Spleen (tissue), 11 donors: Measurements from ENCODE around the gene TBXAS1. TPM values are rescaled to one million over a fixed set of nuclear protein-coding genes. Genes with fewer than 3 reads are reported as not detected.

Experiments used
- DNase-seq: peaks from one replicate; pipeline ENCODE4 v3.0.0-alpha.2; 2020
- H3K27ac ChIP-seq, 8 donors: fragments of 200-600 bp; sonication (generic) in 7 of 8; 1 replicate in 4 of 8; 2 replicates in 4 of 8; pipeline versions ENCODE4 v1.5.0 to v1.8.0; 2016 to 2021; ENCODE audit warnings: inconsistent platforms in 4 of 8, mild to moderate bottlenecking in 4 of 8, moderate library complexity in 1 of 8
- H3K27me3 ChIP-seq, 7 donors: fragments of 200-600 bp; sonication (generic) in 6 of 7; replicated peaks in 1 of 7; 1 replicate in 4 of 7; 2 replicates in 3 of 7; pipeline versions ENCODE4 v1.5.0 to v1.8.0; 2016 to 2021; ENCODE audit warnings: inconsistent platforms in 3 of 7, mild to moderate bottlenecking in 1 of 7
- H3K36me3 ChIP-seq, 6 donors: fragments of 200-600 bp; sonication (generic) in 5 of 6; 1 replicate in 4 of 6; 2 replicates in 2 of 6; pipeline versions ENCODE4 v1.5.0 to v1.8.0; 2016 to 2021; ENCODE audit warnings: inconsistent platforms in 2 of 6
- H3K4me1 ChIP-seq, 6 donors: fragments of 200-600 bp; sonication (generic) in 5 of 6; 1 replicate in 3 of 6; 2 replicates in 3 of 6; pipeline versions ENCODE4 v1.5.0 to v1.8.0; 2016 to 2021; ENCODE audit warnings: inconsistent platforms in 3 of 6
- H3K4me3 ChIP-seq, 8 donors: fragments of 200-600 bp; sonication (generic) in 7 of 8; 1 replicate in 4 of 8; 2 replicates in 4 of 8; pipeline versions ENCODE4 v1.5.0 to v1.8.0; 2016 to 2021; ENCODE audit warnings: inconsistent platforms in 4 of 8, mild to moderate bottlenecking in 4 of 8, moderate library complexity in 2 of 8
- H3K9me3 ChIP-seq, 8 donors: fragments of 200-600 bp; sonication (generic) in 7 of 8; 1 replicate in 4 of 8; 2 replicates in 4 of 8; pipeline versions ENCODE4 v1.5.0 to v1.8.0; 2016 to 2021; ENCODE audit warnings: inconsistent platforms in 4 of 8
- CTCF ChIP-seq, 11 experiments: fragments of 200-600 bp in 7 of 11; fragments of 450-650 bp in 4 of 11; sonication (generic) in 4 of 11; IDR thresholded peaks in 8 of 11; conservative IDR thresholded peaks in 3 of 11; 1 replicate in 7 of 11; 2 replicates in 4 of 11; pipeline versions ENCODE4 v1.4.0 to v1.8.0; 2016 to 2021; ENCODE audit warnings: antibody characterized with exemption in 11 of 11, inconsistent platforms in 4 of 11, mild to moderate bottlenecking in 1 of 11
- POLR2A ChIP-seq, 3 donors: fragments of 450-650 bp; IDR thresholded peaks; one replicate each; pipeline ENCODE4 v1.5.1; 2017; ENCODE audit warnings: antibody characterized with exemption in 3 of 3, mild to moderate bottlenecking in 1 of 3
- POLR2AphosphoS5 ChIP-seq, 3 donors: sonication (generic); formaldehyde crosslinking; IDR thresholded peaks; one replicate each; pipeline ENCODE4 v1.5.1; 2017; ENCODE audit warnings: antibody characterized with exemption in 3 of 3
- WGBS, 5 donors: extraction: QIAGEN DNeasy Blood & Tissue Kit in 3 of 5; methylation state at CpG; one replicate each; pipeline versions ENCODE4 v1.1.5 to v1.1.7; 2013 to 2018; 5-methylcytosine and 5-hydroxymethylcytosine counted together
- intact Hi-C: fragments of 100-400 bp; cut with DNase I; formaldehyde crosslinking; loops from one replicate; pipeline ENCODE4 v1.15.0; 2023; ENCODE audit warnings: low total_unique reads
- polyA plus RNA-seq, 3 donors: library from polyadenylated mRNA; stranded (reverse); fragments of 200-250 nt; gene quantifications; one replicate each; pipeline ENCODE4 v1.2.1, GENCODE V29; 2013
- total RNA-seq, 7 donors: library from RNA; depleted of rRNA in 3 of 7; stranded (reverse); fragments of >200 nt in 3 of 7; fragmentation: NEBNext Ultra II Directional in 4 of 7; extraction: Animal tissue kit (Norgen Biotek cat#: 25700) in 4 of 7; gene quantifications; one replicate each; pipeline versions ENCODE4 v1.1.0 to v1.2.1, GENCODE V29; 2016 to 2021
- donor health status: healthy with polysubstance abuse.
- donor health status: DM: no; HTN: no; CAD: no; lungs with moderate emphysema.
- donor health status: DM: no; HTN: no; CAD: no.
- donor health status: Bipolar disorder and iron deficiency.
- donor health status: healthy.
- donor health status: DM: no; HTN: no; CAD: no.
- donor health status: DM: yes; HTN: yes; CAD: no.

TBXAS1 gene
- total and polyA plus RNA-seq, 10 donors: 19.8 to 287 (median 147) TPM

DNA sequence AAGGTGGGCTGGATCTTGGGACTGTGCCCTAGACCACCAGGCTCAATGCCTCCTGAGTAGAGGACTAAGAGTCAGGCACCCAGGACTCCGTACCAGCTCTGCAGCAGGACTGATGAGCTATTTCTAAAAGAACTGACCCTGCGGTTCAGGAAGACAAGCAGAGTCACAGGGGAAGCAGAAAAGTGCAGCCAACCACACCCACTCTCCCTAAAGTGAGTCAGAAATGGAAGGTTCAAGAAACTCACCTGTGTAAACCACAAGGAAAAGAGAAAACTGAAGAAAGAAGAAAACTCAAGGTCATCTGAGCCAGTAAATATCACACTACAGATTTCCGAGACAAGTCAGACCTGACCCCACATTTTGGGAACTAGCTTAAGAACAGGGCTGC lies 231.2 kb downstream of the TBXAS1 start:
- Histone ChIP-seq H3K27me3 (no peaks in the 10 kb centered on the region), H3K36me3 (peaks cover 0 to 28% (median 10%) of the 10 kb centered on the region in 6 donors), H3K9me3 (no peaks in the 10 kb centered on the region), H3K27ac (peak overlapping the region in 6 of 8 donors; percentile 38 to 98 (median 94)), H3K4me3 (peak overlapping the region in 1 of 8 donors; percentile 88), H3K4me1 (peaks cover 27 to 79% (median 40%) of the 10 kb centered on the region in 6 donors)
- intact Hi-C loops: no loop called here
- TF ChIP-seq CTCF (IDR thresholded peaks at IDR 0.05 in 8 of 11, conservative IDR thresholded peaks at IDR 0.05 in 3 of 11) (no peak), POLR2A (IDR thresholded peaks at IDR 0.05) (no peak), POLR2AphosphoS5 (IDR thresholded peaks at IDR 0.05) (no peak)
- DNase-seq: no peak
- 72 to 93% (median 82%) methylated on average over 3 of the region's 3 CpGs for WGBS, 5 donors

DNA sequence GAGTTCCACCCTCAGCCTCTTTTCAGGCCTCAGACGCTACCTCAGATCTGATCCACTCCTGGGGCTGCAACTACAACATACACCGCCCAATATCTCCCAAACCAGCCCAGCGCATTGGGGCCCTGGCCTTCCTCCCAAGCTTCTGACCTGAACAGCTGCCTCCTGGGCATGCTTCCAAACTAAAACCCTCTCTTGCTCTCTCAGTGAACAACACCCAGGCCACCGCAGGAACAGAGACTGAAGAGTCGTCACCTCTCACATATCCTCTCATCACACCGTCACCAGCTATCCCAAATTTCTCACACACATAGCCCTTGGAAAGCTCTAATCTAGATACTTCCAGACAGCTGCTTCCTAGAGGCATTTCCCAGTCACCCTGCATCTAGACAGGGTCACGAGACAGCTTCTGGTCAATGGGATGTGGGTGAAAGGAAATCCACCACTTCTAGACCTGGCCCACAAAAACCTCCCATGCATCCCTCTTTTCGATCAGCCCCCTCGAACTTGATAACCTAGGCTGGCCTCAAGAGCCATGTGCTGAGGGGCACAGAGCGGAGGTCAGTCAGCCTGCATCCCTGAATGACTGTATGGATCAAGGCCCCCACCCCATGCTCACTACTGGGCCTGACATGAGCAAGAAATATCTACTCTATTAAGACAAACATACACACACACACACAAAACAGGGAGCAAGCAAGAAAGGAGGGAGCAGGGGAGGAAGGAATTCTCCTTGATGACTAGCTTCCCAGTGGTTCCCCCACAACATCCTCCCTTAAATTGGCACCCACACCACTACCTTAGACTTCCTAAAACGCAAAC lies 231.9 kb downstream of the TBXAS1 start:
- TF ChIP-seq POLR2A (IDR thresholded peaks at IDR 0.05) (no peak), POLR2AphosphoS5 (IDR thresholded peaks at IDR 0.05) (peak in 2 of 3 donors; percentile 26 to 65)
- Histone ChIP-seq H3K4me3 (peak overlapping the region in 7 of 8 donors; percentile 61 to 88 (median 68)), H3K27ac (peak overlapping the region; percentile 7 to 98 (median 94)), H3K36me3 (peaks cover 0 to 21% (median 10%) of the 10 kb centered on the region in 6 donors), H3K4me1 (peaks cover 27 to 72% (median 38%) of the 10 kb centered on the region in 6 donors), H3K9me3 (peaks cover 0 to 6% (median 4%) of the 10 kb centered on the region in 8 donors), H3K27me3 (no peaks in the 10 kb centered on the region)
- WGBS, 5 donors: 53 to 68% (median 65%) methylated on average over 11 of the region's 11 CpGs
- intact Hi-C loops: no loop called here
- DNase-seq: no peak

DNA sequence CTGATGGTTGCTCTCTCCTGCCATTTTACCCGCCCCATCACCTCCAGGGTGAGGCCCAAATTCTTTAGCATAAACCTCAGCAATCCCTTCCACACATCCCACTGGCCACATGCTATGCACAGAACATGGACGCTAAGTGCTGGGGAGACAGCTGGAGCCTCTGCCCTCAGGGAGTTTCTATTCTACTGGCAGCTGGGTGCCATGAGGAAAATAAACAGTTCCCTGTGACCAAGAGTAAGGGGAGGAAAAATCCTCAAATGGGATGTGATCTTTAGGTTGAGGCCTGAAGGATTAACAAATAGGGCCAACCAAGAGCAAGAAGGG lies 232.5 kb downstream of the TBXAS1 start:
- no peak for TF ChIP-seq POLR2A (IDR thresholded peaks at IDR 0.05)
- TF ChIP-seq CTCF (IDR thresholded peaks at IDR 0.05 in 8 of 11, conservative IDR thresholded peaks at IDR 0.05 in 3 of 11): no peak
- TF ChIP-seq POLR2AphosphoS5 (IDR thresholded peaks at IDR 0.05): no peak
- Histone ChIP-seq H3K27ac (peak overlapping the region; percentile 90 to 98 (median 95)), H3K27me3 (no peaks in the 10 kb centered on the region), H3K4me1 (peaks cover 27 to 66% (median 38%) of the 10 kb centered on the region in 6 donors), H3K9me3 (peaks cover 3 to 11% (median 10%) of the 10 kb centered on the region in 8 donors), H3K4me3 (peak overlapping the region in 7 of 8 donors; percentile 61 to 88 (median 68)), H3K36me3 (peaks cover 0 to 15% (median 6%) of the 10 kb centered on the region in 6 donors)
- 89 to 94% (median 91%) methylated on average over 2 of the region's 2 CpGs for WGBS, 5 donors
- intact Hi-C loops: no loop called here
- no peak for DNase-seq

DNA sequence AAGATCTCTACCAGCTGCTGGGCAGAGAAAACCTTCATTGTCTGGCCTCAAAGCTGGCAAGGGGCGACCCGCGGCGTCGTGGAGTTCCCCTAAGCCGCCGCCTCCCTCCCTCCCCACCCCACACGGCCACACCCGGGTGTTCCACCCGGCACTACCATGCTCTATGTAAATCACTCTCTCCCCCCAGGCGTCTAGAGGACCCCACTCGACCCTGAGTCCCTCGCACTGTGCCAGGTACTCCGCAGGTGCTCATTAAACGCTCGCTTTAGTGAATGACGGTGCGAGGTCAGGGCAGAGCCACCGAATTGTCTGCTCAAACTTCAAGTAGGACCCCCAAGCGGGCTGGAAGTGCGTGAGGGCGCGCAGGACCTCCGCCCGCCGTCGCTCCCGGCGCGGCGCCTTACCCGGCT lies 233.1 kb downstream of the TBXAS1 start:
- DNase-seq: peak; percentile 88
- Histone ChIP-seq H3K9me3 (peaks cover 8 to 17% (median 15%) of the 10 kb centered on the region in 8 donors), H3K27me3 (no peaks in the 10 kb centered on the region), H3K27ac (peak overlapping the region; percentile 90 to 98 (median 95)), H3K4me3 (peak overlapping the region; percentile 61 to 88 (median 68)), H3K4me1 (peaks cover 27 to 60% (median 38%) of the 10 kb centered on the region in 6 donors), H3K36me3 (peaks cover 0 to 10% (median 1%) of the 10 kb centered on the region in 6 donors)
- 0 to 4% (median 1%) methylated on average over 13 to 32 of the region's 32 CpGs for WGBS, 5 donors
- TF ChIP-seq CTCF (IDR thresholded peaks at IDR 0.05 in 8 of 11, conservative IDR thresholded peaks at IDR 0.05 in 3 of 11) (no peak), POLR2A (IDR thresholded peaks at IDR 0.05) (no peak), POLR2AphosphoS5 (IDR thresholded peaks at IDR 0.05) (no peak)
- intact Hi-C loops: no loop called here
